SK-N-SH (cell line): ENCODE measurements around the gene ZNF69.
"Not testable (repeated sequence)": the region's sequence is repeated elsewhere in the genome, so short reads cannot be mapped to it uniquely, and the experiment has no call there.

Experiments used
- CTCF ChIP-seq: fragments of 200-600 bp; sonication (generic); IDR thresholded peaks from 2 replicates; pipeline ENCODE4 v1.6.1; 2017; ENCODE audit warnings: antibody characterized with exemption, mild to moderate bottlenecking, moderate library complexity
- FOXJ3 ChIP-seq: sonication (generic); formaldehyde crosslinking; IDR thresholded peaks from 2 replicates; pipeline ENCODE4 v1.5.1; 2020; ENCODE audit warnings: mild to moderate bottlenecking, missing genetic modification reagents
- FOXM1 ChIP-seq: IDR thresholded peaks from 2 replicates; pipeline ENCODE4 v1.4.0; 2012; ENCODE audit warnings: low read depth, mild to moderate bottlenecking
- JUND ChIP-seq: IDR thresholded peaks from 2 replicates; pipeline ENCODE4 v1.4.0; 2012
- POLR2AphosphoS5 ChIP-seq: IDR thresholded peaks from 2 replicates; pipeline ENCODE4 v1.6.1; 2012; ENCODE audit warnings: low read depth, low read length
- RCOR1 ChIP-seq: fragments of 150-350 bp; IDR thresholded peaks from 2 replicates; pipeline ENCODE4 v1.6.1; 2017; ENCODE audit warnings: antibody characterized with exemption, low read length
- REST ChIP-seq: IDR thresholded peaks from 2 replicates; pipeline ENCODE4 v1.6.1; 2012; ENCODE audit warnings: mild to moderate bottlenecking, low read depth, low read length, moderate library complexity
- SMC3 ChIP-seq: IDR thresholded peaks from 2 replicates; pipeline ENCODE4 v1.6.1; 2012; ENCODE audit warnings: low read depth, low read length, improper control_type of control experiment
- ZBTB33 ChIP-seq: IDR thresholded peaks from 2 replicates; pipeline ENCODE4 v1.4.0; 2012; ENCODE audit warnings: low read depth, borderline replicate concordance

- not testable (repeated sequence) for TF ChIP-seq RCOR1, CTCF, FOXM1, JUND, POLR2AphosphoS5, REST, ZBTB33, SMC3, FOXJ3
Measured at GRCh38 chr19:11850289-11850688, 37.3 kb upstream of the ZNF69 start.
